Measurements from ENCODE around the gene TMPRSS15.

GRCh38 chr21:18398843-18399242, 4.7 kb downstream of the TMPRSS15 start:
- TF ChIP-seq CTCF (IDR thresholded peaks at IDR 0.05 in 4 of 5, conservative IDR thresholded peaks at IDR 0.05 in 1 of 5) (no peak), POLR2A (IDR thresholded peaks at IDR 0.05) (no peak)

Data from gastrocnemius medialis (tissue), 4 donors.